Measurements from ENCODE around the gene SMAP1.

Gene SMAP1

GRCh38 chr6:70857387-70858077 is 189.8 kb downstream of the SMAP1 start:
- Histone ChIP-seq H3K4me3 (replicated peaks; ENCODE audit: low read depth, low read length) (no peak overlapping the region), H3K27me3 (replicated peaks; ENCODE audit: control insufficient read depth, insufficient read depth, low read length) (no peaks in the 10 kb centered on the region), H3K36me3 (ENCODE audit: control insufficient read depth, insufficient read depth, low read length) (no peaks in the 10 kb centered on the region; the same call in 1 of the 2 replicates)
- TF ChIP-seq, protein P1, sequence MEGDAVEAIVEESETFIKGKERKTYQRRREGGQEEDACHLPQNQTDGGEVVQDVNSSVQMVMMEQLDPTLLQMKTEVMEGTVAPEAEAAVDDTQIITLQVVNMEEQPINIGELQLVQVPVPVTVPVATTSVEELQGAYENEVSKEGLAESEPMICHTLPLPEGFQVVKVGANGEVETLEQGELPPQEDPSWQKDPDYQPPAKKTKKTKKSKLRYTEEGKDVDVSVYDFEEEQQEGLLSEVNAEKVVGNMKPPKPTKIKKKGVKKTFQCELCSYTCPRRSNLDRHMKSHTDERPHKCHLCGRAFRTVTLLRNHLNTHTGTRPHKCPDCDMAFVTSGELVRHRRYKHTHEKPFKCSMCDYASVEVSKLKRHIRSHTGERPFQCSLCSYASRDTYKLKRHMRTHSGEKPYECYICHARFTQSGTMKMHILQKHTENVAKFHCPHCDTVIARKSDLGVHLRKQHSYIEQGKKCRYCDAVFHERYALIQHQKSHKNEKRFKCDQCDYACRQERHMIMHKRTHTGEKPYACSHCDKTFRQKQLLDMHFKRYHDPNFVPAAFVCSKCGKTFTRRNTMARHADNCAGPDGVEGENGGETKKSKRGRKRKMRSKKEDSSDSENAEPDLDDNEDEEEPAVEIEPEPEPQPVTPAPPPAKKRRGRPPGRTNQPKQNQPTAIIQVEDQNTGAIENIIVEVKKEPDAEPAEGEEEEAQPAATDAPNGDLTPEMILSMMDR (IDR thresholded peaks at IDR 0.05; ENCODE audit: insufficient read depth, low read length, poor library complexity, severe bottlenecking): no peak
- peak; percentile 41 for DNase-seq (ENCODE audit: extremely low read depth, insufficient read length)

DNA sequence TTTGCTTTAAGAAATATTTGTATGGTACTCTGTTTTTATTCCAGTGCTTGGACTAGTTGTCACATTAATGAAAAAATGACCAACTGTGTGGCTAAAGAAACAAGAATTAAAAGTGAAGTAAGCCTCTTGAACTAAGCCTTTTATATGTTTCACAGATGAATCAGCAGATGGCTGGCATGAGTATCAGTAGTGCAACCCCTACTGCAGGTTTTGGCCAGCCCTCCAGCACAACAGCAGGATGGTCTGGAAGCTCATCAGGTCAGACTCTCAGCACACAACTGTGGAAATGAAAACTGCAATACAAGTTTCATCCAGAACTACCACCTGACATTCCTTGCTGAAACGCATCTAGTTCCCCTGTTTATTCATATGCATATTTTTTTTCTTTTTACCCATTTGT is 192.4 kb downstream of the SMAP1 start:
- DNase-seq (ENCODE audit: extremely low read depth, insufficient read length): no peak
- TF ChIP-seq, protein P1 (IDR thresholded peaks at IDR 0.05; ENCODE audit: insufficient read depth, low read length, poor library complexity, severe bottlenecking): no peak
- Histone ChIP-seq H3K36me3 (ENCODE audit: control insufficient read depth, insufficient read depth, low read length) (no peaks in the 10 kb centered on the region; the same call in 1 of the 2 replicates), H3K4me3 (replicated peaks; ENCODE audit: low read depth, low read length) (no peak overlapping the region), H3K27me3 (replicated peaks; ENCODE audit: control insufficient read depth, insufficient read depth, low read length) (no peaks in the 10 kb centered on the region)

DNA sequence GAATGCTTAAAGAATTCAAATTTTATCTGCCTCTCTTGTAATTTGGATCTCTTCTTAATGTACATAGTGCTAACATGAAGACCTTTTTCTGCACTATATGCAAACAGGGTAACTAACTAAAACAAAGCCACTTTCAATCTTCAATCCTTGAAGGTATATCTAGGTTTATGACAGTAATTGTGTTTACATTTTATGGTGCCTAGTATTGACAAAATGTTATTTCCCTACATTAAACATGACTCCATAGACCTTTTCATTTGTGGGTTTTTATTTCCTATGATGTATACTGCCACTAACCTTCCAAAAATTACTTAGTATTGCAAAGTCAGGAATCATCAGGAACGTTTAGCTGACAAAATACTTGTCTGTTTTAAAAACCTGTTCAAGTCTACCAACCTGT is 193.2 kb downstream of the SMAP1 start:
- Histone ChIP-seq H3K36me3 (ENCODE audit: control insufficient read depth, insufficient read depth, low read length) (no peaks in the 10 kb centered on the region; the same call in 1 of the 2 replicates), H3K27me3 (replicated peaks; ENCODE audit: control insufficient read depth, insufficient read depth, low read length) (no peaks in the 10 kb centered on the region), H3K4me3 (replicated peaks; ENCODE audit: low read depth, low read length) (no peak overlapping the region)
- TF ChIP-seq, protein P1 (IDR thresholded peaks at IDR 0.05; ENCODE audit: insufficient read depth, low read length, poor library complexity, severe bottlenecking): no peak
- no peak for DNase-seq (ENCODE audit: extremely low read depth, insufficient read length)

GRCh38 chr6:70863343-70863742 is 195.7 kb downstream of the SMAP1 start:
- no peak for DNase-seq (ENCODE audit: extremely low read depth, insufficient read length)
- TF ChIP-seq, protein P1 (IDR thresholded peaks at IDR 0.05; ENCODE audit: insufficient read depth, low read length, poor library complexity, severe bottlenecking): no peak
- Histone ChIP-seq H3K4me3 (replicated peaks; ENCODE audit: low read depth, low read length) (no peak overlapping the region), H3K27me3 (replicated peaks; ENCODE audit: control insufficient read depth, insufficient read depth, low read length) (no peaks in the 10 kb centered on the region), H3K36me3 (ENCODE audit: control insufficient read depth, insufficient read depth, low read length) (no peaks in the 10 kb centered on the region; the same call in 1 of the 2 replicates)

DNA sequence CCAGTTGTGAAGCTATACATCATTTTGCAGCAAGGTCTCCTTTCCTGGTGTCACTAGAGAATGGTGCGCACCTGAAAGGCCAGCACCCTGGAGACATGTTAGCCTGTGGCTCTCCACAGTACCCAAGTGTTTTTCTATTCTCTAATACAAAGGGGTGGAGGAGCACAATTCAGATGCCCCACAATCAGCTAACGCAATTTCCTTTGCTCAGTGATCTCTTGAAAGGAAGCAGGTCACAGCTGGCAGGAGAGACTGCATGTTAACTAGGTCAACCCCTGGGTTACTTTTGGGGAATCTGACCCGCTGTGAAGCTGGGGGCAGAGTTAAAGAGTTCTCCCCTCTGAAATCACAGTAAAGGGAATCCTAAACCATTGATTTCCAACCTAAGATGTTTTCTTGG is 196.7 kb downstream of the SMAP1 start:
- Histone ChIP-seq H3K36me3 (ENCODE audit: control insufficient read depth, insufficient read depth, low read length) (no peaks in the 10 kb centered on the region), H3K4me3 (replicated peaks; ENCODE audit: low read depth, low read length) (no peak overlapping the region), H3K27me3 (replicated peaks; ENCODE audit: control insufficient read depth, insufficient read depth, low read length) (no peaks in the 10 kb centered on the region)
- TF ChIP-seq, protein P1 (IDR thresholded peaks at IDR 0.05; ENCODE audit: insufficient read depth, low read length, poor library complexity, severe bottlenecking): no peak
- no peak for DNase-seq (ENCODE audit: extremely low read depth, insufficient read length)
